Sigmoid colon (tissue), 4 donors: Measurements from ENCODE around the gene MCEE.

Source experiments
- EP300 ChIP-seq, 4 donors: sonication (generic); formaldehyde crosslinking; IDR thresholded peaks; one replicate each; pipeline ENCODE4 v1.6.1; 2017; ENCODE audit warnings: antibody characterized with exemption in 4 of 4
- POLR2A ChIP-seq, 2 donors: fragments of 450-650 bp; IDR thresholded peaks; one replicate each; pipeline ENCODE4 v1.6.1; 2016; ENCODE audit warnings: antibody characterized with exemption in 2 of 2, mild to moderate bottlenecking in 2 of 2, moderate library complexity in 2 of 2
- POLR2AphosphoS5 ChIP-seq, 4 donors: sonication (generic); formaldehyde crosslinking; IDR thresholded peaks; one replicate each; pipeline ENCODE4 v1.6.1; 2017; ENCODE audit warnings: antibody characterized with exemption in 4 of 4
- TF ChIP-seq, protein P1 (sequence below), 4 experiments: fragments of 450-650 bp in 3 of 4; fragments of 200-600 bp in 1 of 4; IDR thresholded peaks; one replicate each; pipeline ENCODE4 v1.5.1; 2016 to 2019; ENCODE audit warnings: antibody characterized with exemption in 4 of 4, mild to moderate bottlenecking in 3 of 4, moderate library complexity in 2 of 4

DNA sequence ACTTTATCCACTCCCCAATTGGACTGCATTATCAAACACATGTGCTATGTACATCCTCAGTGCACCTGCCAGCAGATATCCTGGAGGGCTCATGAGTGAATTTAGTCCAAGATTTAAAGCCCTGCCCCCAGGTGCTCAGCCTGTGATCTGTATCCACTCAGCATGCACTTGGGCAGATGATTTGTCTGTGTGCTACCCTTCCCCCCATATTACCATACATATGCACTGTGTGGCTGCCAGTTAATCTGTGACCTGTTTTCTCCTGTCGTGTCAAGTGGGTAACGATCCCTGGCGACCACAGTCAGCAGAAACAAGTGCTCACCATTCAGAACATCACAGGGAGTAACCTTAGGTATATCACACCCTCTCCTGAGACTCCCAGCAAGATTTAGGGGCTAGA, 51.4 kb downstream of the MCEE start:
- TF ChIP-seq POLR2A (IDR thresholded peaks at IDR 0.05), result no peak
- TF ChIP-seq, protein P1, sequence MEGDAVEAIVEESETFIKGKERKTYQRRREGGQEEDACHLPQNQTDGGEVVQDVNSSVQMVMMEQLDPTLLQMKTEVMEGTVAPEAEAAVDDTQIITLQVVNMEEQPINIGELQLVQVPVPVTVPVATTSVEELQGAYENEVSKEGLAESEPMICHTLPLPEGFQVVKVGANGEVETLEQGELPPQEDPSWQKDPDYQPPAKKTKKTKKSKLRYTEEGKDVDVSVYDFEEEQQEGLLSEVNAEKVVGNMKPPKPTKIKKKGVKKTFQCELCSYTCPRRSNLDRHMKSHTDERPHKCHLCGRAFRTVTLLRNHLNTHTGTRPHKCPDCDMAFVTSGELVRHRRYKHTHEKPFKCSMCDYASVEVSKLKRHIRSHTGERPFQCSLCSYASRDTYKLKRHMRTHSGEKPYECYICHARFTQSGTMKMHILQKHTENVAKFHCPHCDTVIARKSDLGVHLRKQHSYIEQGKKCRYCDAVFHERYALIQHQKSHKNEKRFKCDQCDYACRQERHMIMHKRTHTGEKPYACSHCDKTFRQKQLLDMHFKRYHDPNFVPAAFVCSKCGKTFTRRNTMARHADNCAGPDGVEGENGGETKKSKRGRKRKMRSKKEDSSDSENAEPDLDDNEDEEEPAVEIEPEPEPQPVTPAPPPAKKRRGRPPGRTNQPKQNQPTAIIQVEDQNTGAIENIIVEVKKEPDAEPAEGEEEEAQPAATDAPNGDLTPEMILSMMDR (IDR thresholded peaks at IDR 0.05), result no peak
- no peak for TF ChIP-seq POLR2AphosphoS5 (IDR thresholded peaks at IDR 0.05)
- TF ChIP-seq EP300 (IDR thresholded peaks at IDR 0.05), result no peak
